Keratinocyte (primary cell): Measurements from ENCODE around the gene LCE2B.

Experiments
- CTCF ChIP-seq, 3 experiments: IDR thresholded peaks in 1 of 3; conservative IDR thresholded peaks in 1 of 3; optimal IDR thresholded peaks in 1 of 3; 2 replicates in 2 of 3; 3 replicates in 1 of 3; pipeline versions ENCODE3 to v1.5.1; 2011; ENCODE audit warnings: low read length in 3 of 3, mild to moderate bottlenecking in 3 of 3, moderate library complexity in 2 of 3, control low read depth in 1 of 3, inconsistent platforms in 1 of 3; ENCODE audit not compliant: insufficient read depth in 2 of 3; ENCODE audit errors: extremely low read depth in 1 of 3
- EZH2 ChIP-seq: IDR thresholded peaks from one replicate; pipeline ENCODE4 v1.6.1; 2012; ENCODE audit warnings: inconsistent platforms, mild to moderate bottlenecking, low read length, moderate library complexity

GRCh38 chr1:152681616-152682015, 4.3 kb upstream of the LCE2B start:
- no peak for TF ChIP-seq CTCF (optimal IDR thresholded peaks at IDR 0.05 in 1 of 3, IDR thresholded peaks at IDR 0.05 in 1 of 3, conservative IDR thresholded peaks at IDR 0.05 in 1 of 3; ENCODE audit: extremely low read depth in 1 of 3, insufficient read depth in 2 of 3, low read length in 3 of 3)
- TF ChIP-seq EZH2 = no peak
